K562 (cell line): ENCODE data around the gene MILR1. TPM values are rescaled to one million over a fixed set of nuclear protein-coding genes. Genes with fewer than 3 reads are reported as not detected.

ENCODE experiments used
- CBFA2T2 ChIP-seq: fragments of 450-650 bp; conservative IDR thresholded peaks from 2 replicates; pipeline ENCODE4 v1.6.1; 2017; ENCODE audit warnings: mild to moderate bottlenecking
- CREB1 ChIP-seq, 2 experiments: sonication (generic) in 1 of 2; formaldehyde crosslinking in 1 of 2; IDR thresholded peaks; 2 replicates each; pipeline versions ENCODE4 v1.6.1 to v1.8.0; 2012 to 2022; ENCODE audit warnings: inconsistent platforms in 1 of 2, mild to moderate bottlenecking in 1 of 2, missing genetic modification reagents in 1 of 2, moderate library complexity in 1 of 2
- HMGN3 ChIP-seq: IDR thresholded peaks from 2 replicates; pipeline ENCODE4 v1.6.1; 2011; ENCODE audit warnings: borderline replicate concordance, low read depth, mild to moderate bottlenecking, mixed read lengths, low read length; ENCODE audit not compliant: insufficient read length; ENCODE audit errors: extremely low read depth
- KLF1 ChIP-seq: fragments of 450-650 bp; IDR thresholded peaks from 2 replicates; pipeline ENCODE4 v1.6.1; 2016; ENCODE audit warnings: missing genetic modification characterization, missing compliant biosample characterization
- MAX ChIP-seq: sonication (generic); formaldehyde crosslinking; IDR thresholded peaks from 2 replicates; pipeline ENCODE4 v1.9.0; 2022; ENCODE audit warnings: mild to moderate bottlenecking, missing genetic modification reagents
- NEUROD1 ChIP-seq: fragments of 150-350 bp; IDR thresholded peaks from 2 replicates; pipeline ENCODE4 v1.6.1; 2014; ENCODE audit warnings: borderline replicate concordance, low read length, low read depth; ENCODE audit not compliant: partially characterized antibody
- NONO ChIP-seq, 2 experiments: fragments of 200-400 bp in 1 of 2; fragments of 450-650 bp in 1 of 2; formaldehyde crosslinking in 1 of 2; IDR thresholded peaks; 2 replicates each; pipeline ENCODE4 v1.6.1; 2017; ENCODE audit warnings: low read depth in 2 of 2, mild to moderate bottlenecking in 2 of 2, moderate library complexity in 2 of 2, low read length in 1 of 2
- TSC22D4 ChIP-seq: fragments of 450-650 bp; IDR thresholded peaks from 2 replicates; pipeline ENCODE4 v1.6.1; 2016; ENCODE audit warnings: missing genetic modification characterization, missing biosample characterization, control low read depth
- ZNF263 ChIP-seq: sonication (generic); formaldehyde crosslinking; IDR thresholded peaks from 2 replicates; pipeline ENCODE4 v1.8.0; 2022; ENCODE audit warnings: mild to moderate bottlenecking, missing genetic modification reagents, borderline replicate concordance
- ZNF639 ChIP-seq, 2 experiments: fragments of 200-800 bp in 1 of 2; sonication (Bioruptor generic) in 1 of 2; sonication (generic) in 1 of 2; formaldehyde crosslinking in 1 of 2; IDR thresholded peaks in 1 of 2; conservative IDR thresholded peaks in 1 of 2; 2 replicates each; pipeline versions ENCODE4 v1.5.0 to v1.6.1; 2016 to 2020; ENCODE audit warnings: missing compliant biosample characterization in 1 of 2, missing genetic modification characterization in 1 of 2, missing genetic modification reagents in 1 of 2
- polyA plus RNA-seq, 8 experiments: library from polyadenylated mRNA; depleted of rRNA in 4 of 8; stranded (reverse) in 5 of 8; unstranded in 3 of 8; fragments of >200 nt; fragmentation: Nextera tagmentation in 2 of 8; fragmentation: Illumina TruSeq in 1 of 8; extraction: Ambion mirVana in 2 of 8; extraction: Trizol in 1 of 8; gene quantifications; 2 replicates each; pipeline versions ENCODE4 v1.2.1 to v1.2.3, GENCODE V29; 2011 to 2014; ENCODE audit warnings: inconsistent platforms in 1 of 8, missing spikeins in 1 of 8
- total RNA-seq, 7 experiments: library from RNA; depleted of rRNA in 6 of 7; stranded (reverse); fragments of >200 nt in 6 of 7; fragmentation: Illumina TruSeq in 2 of 7; extraction: Trizol in 2 of 7; gene quantifications; 2 replicates each; pipeline versions ENCODE4 v1.2.1 to v1.2.3, GENCODE V29; 2011 to 2021; ENCODE audit warnings: low replicate concordance in 1 of 7
- TF ChIP-seq, protein P1 (sequence below), 2 experiments: IDR thresholded peaks in 1 of 2; conservative IDR thresholded peaks in 1 of 2; 2 replicates each; pipeline ENCODE4 v1.6.1; 2016; ENCODE audit warnings: low read depth in 2 of 2, mild to moderate bottlenecking in 1 of 2, missing compliant biosample characterization in 1 of 2, missing genetic modification characterization in 1 of 2, moderate library complexity in 1 of 2
- TF ChIP-seq, protein P2 (sequence below): fragments of 450-650 bp; IDR thresholded peaks from 2 replicates; pipeline ENCODE4 v1.6.1; 2016; ENCODE audit warnings: borderline replicate concordance
- TF ChIP-seq, protein P3 (sequence below): fragments of 450-650 bp; IDR thresholded peaks from 2 replicates; pipeline ENCODE4 v1.6.1; 2017; ENCODE audit warnings: antibody characterized with exemption

Gene MILR1
- total and polyA plus RNA-seq, 9 of the 15 experiments (the other 6 are each of a cell fraction or from before 2014, with no cell fraction given), result 3.8 to 14.1 (median 7.1) TPM

DNA sequence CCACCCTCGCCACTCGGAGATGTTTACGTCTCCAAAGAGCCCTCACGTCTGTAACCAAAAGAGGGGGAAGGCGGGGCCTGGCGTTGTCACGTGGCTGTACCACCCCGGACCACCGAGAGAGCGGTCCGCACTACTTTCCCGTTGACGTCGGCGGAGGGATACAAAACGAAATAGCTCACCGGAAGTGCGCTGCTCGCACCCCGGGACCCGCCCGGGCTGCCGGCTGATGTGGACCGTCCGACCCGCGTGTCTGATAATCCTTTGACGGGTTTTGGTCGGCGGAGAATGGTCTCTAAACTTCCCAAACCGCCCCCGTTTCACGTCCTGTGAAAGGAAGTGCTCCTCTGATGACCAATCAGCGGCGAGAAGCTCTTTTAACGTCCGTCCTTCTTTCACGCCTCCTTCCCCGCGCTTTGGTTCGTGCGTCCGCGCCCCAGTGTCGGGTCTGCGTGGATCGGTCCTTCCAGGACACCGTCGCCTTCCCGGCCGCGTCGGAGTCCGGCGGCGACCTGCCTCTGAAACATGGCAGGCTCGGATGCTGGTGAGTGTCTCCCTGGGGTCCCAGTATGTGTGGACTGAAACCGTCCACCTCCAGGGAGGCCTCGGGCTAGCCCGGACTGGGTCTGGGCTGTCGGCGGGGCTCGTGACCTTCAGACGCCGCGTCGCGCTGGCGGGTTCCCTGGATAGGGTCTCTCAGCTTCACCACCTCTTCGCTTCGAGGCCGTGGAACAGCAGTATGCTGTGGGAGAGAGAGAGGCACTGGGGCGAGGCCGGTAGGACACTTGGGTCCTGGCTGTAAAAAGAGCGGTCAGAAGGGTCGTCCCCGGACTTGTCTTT is 57.9 kb downstream of the MILR1 start, which contains the start of gene CEP95 (continued):
- TF ChIP-seq, protein P1, sequence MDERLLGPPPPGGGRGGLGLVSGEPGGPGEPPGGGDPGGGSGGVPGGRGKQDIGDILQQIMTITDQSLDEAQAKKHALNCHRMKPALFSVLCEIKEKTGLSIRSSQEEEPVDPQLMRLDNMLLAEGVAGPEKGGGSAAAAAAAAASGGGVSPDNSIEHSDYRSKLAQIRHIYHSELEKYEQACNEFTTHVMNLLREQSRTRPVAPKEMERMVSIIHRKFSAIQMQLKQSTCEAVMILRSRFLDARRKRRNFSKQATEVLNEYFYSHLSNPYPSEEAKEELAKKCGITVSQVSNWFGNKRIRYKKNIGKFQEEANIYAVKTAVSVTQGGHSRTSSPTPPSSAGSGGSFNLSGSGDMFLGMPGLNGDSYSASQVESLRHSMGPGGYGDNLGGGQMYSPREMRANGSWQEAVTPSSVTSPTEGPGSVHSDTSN (CRISPR knock-in tag; IDR thresholded peaks at IDR 0.05; ENCODE audit: low read depth), result no peak
- TF ChIP-seq, protein P1 (tag; conservative IDR thresholded peaks at IDR 0.05; ENCODE audit: low read depth), result peak; percentile 37; the same call in 1 of the 2 replicates
- peak; percentile 91 for TF ChIP-seq KLF1 (tag)
- TF ChIP-seq HMGN3, result peak; percentile 48
- peak; percentile 83 for TF ChIP-seq MAX
- peak; percentile 79 for TF ChIP-seq CREB1 (IDR thresholded peaks at IDR 0.05)
- peak; percentile 85 for TF ChIP-seq CREB1 (CRISPR knock-in tag; IDR thresholded peaks at IDR 0.05)
- TF ChIP-seq NEUROD1, result peak; percentile 60
- TF ChIP-seq ZNF263 (CRISPR knock-in tag), result peak; percentile 73
- TF ChIP-seq CBFA2T2, result peak; percentile 65
- TF ChIP-seq, protein P2, sequence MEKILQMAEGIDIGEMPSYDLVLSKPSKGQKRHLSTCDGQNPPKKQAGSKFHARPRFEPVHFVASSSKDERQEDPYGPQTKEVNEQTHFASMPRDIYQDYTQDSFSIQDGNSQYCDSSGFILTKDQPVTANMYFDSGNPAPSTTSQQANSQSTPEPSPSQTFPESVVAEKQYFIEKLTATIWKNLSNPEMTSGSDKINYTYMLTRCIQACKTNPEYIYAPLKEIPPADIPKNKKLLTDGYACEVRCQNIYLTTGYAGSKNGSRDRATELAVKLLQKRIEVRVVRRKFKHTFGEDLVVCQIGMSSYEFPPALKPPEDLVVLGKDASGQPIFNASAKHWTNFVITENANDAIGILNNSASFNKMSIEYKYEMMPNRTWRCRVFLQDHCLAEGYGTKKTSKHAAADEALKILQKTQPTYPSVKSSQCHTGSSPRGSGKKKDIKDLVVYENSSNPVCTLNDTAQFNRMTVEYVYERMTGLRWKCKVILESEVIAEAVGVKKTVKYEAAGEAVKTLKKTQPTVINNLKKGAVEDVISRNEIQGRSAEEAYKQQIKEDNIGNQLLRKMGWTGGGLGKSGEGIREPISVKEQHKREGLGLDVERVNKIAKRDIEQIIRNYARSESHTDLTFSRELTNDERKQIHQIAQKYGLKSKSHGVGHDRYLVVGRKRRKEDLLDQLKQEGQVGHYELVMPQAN, result peak; percentile 82
- TF ChIP-seq, protein P3, sequence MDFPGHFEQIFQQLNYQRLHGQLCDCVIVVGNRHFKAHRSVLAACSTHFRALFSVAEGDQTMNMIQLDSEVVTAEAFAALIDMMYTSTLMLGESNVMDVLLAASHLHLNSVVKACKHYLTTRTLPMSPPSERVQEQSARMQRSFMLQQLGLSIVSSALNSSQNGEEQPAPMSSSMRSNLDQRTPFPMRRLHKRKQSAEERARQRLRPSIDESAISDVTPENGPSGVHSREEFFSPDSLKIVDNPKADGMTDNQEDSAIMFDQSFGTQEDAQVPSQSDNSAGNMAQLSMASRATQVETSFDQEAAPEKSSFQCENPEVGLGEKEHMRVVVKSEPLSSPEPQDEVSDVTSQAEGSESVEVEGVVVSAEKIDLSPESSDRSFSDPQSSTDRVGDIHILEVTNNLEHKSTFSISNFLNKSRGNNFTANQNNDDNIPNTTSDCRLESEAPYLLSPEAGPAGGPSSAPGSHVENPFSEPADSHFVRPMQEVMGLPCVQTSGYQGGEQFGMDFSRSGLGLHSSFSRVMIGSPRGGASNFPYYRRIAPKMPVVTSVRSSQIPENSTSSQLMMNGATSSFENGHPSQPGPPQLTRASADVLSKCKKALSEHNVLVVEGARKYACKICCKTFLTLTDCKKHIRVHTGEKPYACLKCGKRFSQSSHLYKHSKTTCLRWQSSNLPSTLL, result peak; percentile 99
- TF ChIP-seq ZNF639 (CRISPR knock-in tag; conservative IDR thresholded peaks at IDR 0.05 in 1 of 2, IDR thresholded peaks at IDR 0.05 in 1 of 2), result peak in 1 of 2 experiments; percentile 85; a peak in 2 of 4 replicates
- no peak for TF ChIP-seq TSC22D4 (tag)
- 0 out of 4 replicates have a peak, but pooled peaks of 1 of the 2 experiments have one; percentile 11 for TF ChIP-seq NONO (IDR thresholded peaks at IDR 0.05; ENCODE audit: low read depth in 2 of 2, low read length in 1 of 2)
